HG03060 (cell line): Measurements from ENCODE around the gene PDLIM5.
"Not testable (repeated sequence)": the region's sequence is repeated elsewhere in the genome, so short reads cannot be mapped to it uniquely, and the experiment has no call there.

Experiments used
- ATAC-seq: cut with Tn5 transposase; IDR thresholded peaks from one replicate; pipeline ENCODE4 v1.9.1; 2021; ENCODE audit warnings: low read depth, moderate number of reproducible peaks; ENCODE audit not compliant: unreplicated experiment

PDLIM5 gene

GRCh38 chr4:94550352-94550751 lies 98.6 kb downstream of the PDLIM5 start:
- ATAC-seq: no peak

GRCh38 chr4:94550851-94551250 lies 99.1 kb downstream of the PDLIM5 start:
- no peak for ATAC-seq

- ATAC-seq: no peak
Measured at GRCh38 chr4:94551643-94552564, 100.2 kb downstream of the PDLIM5 start.

GRCh38 chr4:94556047-94556446 lies 104.3 kb downstream of the PDLIM5 start:
- ATAC-seq: not testable (repeated sequence)

- ATAC-seq: not testable (repeated sequence)
Measured at GRCh38 chr4:94557632-94558031, 105.9 kb downstream of the PDLIM5 start.

- ATAC-seq: no peak
Measured at GRCh38 chr4:94558392-94558904, 106.7 kb downstream of the PDLIM5 start.

GRCh38 chr4:94559351-94559806 lies 107.6 kb downstream of the PDLIM5 start:
- ATAC-seq: no peak

- no peak for ATAC-seq
Measured at GRCh38 chr4:94561249-94562024, 109.7 kb downstream of the PDLIM5 start.

GRCh38 chr4:94562285-94562684 lies 110.5 kb downstream of the PDLIM5 start:
- no peak for ATAC-seq

GRCh38 chr4:94564252-94564651 lies 112.5 kb downstream of the PDLIM5 start:
- ATAC-seq: no peak

GRCh38 chr4:94566420-94566819 lies 114.7 kb downstream of the PDLIM5 start:
- ATAC-seq: no peak

- peak; percentile 78 for ATAC-seq
Measured at GRCh38 chr4:94567811-94568210, 116.1 kb downstream of the PDLIM5 start.

GRCh38 chr4:94570558-94570957 lies 118.8 kb downstream of the PDLIM5 start:
- no peak for ATAC-seq

- no peak for ATAC-seq
Measured at GRCh38 chr4:94571298-94571697, 119.6 kb downstream of the PDLIM5 start.

GRCh38 chr4:94571715-94572114 lies 120.0 kb downstream of the PDLIM5 start:
- ATAC-seq: no peak

- ATAC-seq: no peak
Measured at GRCh38 chr4:94574050-94574449, 122.3 kb downstream of the PDLIM5 start.

GRCh38 chr4:94574616-94575015 lies 122.9 kb downstream of the PDLIM5 start:
- no peak for ATAC-seq

- no peak for ATAC-seq
Measured at GRCh38 chr4:94575652-94576051, 123.9 kb downstream of the PDLIM5 start.

GRCh38 chr4:94576210-94576609 lies 124.5 kb downstream of the PDLIM5 start:
- ATAC-seq: no peak

- ATAC-seq: no peak
Measured at GRCh38 chr4:94577136-94577535, 125.4 kb downstream of the PDLIM5 start.

GRCh38 chr4:94578195-94578594 lies 126.5 kb downstream of the PDLIM5 start:
- no peak for ATAC-seq
